Measurements from ENCODE around the gene PHACTR3. TPM values are rescaled to one million over a fixed set of nuclear protein-coding genes. Genes with fewer than 3 reads are reported as not detected.

Gene PHACTR3
- total RNA-seq, 6 experiments from 2014 or later: 0.12 to 0.35 (median 0.23) TPM; not detected in 2

DNA sequence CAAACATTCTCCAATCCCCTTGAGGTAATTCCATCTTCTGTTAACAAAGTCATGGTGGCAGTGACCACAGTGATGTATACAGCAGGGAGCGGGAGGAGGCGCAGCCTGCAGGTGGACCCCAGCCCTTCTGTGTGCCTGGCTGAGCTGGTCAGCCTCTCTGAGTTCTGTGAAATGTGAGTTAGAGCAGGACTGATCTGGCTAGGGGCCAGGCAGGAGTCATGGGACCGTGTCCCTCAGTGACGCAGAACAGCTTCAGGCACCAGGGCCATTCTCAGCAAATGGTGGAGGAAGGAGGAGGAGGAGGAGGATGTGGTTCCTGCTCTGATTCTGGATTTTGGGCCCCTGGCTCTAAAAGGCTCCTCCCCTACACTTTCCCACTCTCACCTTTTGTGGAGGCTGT is 6.9 kb downstream of the PHACTR3 start:
- no peak for DNase-seq
- no peak for ATAC-seq

DNA sequence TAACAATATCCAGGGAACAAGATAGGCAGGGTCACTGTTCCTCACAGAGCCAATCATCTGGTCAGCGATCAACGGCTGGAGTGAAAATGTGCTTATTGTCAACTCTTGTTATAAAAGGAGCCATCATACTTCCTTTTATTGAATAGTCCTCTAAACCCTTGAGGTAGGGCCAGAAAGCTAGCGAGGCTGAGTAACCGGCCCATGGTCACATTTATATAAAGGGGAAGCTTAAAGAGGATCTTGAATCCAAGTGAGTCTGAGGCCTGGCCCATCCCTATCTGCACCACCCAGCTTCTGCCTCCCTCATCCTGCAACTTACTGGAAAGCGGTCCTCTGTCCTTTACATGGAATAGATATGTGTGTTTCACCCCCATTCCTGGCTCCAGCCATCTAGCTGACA is 9.5 kb downstream of the PHACTR3 start:
- DNase-seq (peak in 1 of 3 donors; percentile 7), ATAC-seq (no peak)
- no peaks in the 10 kb centered on the region for H3K9me3 ChIP-seq
- no peak for TF ChIP-seq POLR2A (IDR thresholded peaks at IDR 0.05)
- TF ChIP-seq, protein P1, sequence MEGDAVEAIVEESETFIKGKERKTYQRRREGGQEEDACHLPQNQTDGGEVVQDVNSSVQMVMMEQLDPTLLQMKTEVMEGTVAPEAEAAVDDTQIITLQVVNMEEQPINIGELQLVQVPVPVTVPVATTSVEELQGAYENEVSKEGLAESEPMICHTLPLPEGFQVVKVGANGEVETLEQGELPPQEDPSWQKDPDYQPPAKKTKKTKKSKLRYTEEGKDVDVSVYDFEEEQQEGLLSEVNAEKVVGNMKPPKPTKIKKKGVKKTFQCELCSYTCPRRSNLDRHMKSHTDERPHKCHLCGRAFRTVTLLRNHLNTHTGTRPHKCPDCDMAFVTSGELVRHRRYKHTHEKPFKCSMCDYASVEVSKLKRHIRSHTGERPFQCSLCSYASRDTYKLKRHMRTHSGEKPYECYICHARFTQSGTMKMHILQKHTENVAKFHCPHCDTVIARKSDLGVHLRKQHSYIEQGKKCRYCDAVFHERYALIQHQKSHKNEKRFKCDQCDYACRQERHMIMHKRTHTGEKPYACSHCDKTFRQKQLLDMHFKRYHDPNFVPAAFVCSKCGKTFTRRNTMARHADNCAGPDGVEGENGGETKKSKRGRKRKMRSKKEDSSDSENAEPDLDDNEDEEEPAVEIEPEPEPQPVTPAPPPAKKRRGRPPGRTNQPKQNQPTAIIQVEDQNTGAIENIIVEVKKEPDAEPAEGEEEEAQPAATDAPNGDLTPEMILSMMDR (IDR thresholded peaks at IDR 0.05): no peak
- no peak overlapping the region for H3K4me3 ChIP-seq
- H3K27me3 ChIP-seq: no peaks in the 10 kb centered on the region
- 60% methylated on average over 5 of the region's 5 CpGs for WGBS (ENCODE audit: insufficient coverage, low coverage, low lambda C conversion rate, missing lambda C conversion rate)
- H3K36me3 ChIP-seq: no peaks in the 10 kb centered on the region
- intact Hi-C loops (cut with DNase I): no loop called here
- H3K4me1 ChIP-seq: no peaks in the 10 kb centered on the region
- H3K27ac ChIP-seq: no peak overlapping the region

More for the DNA sequence above, 6.9 kb downstream of the PHACTR3 start:
- H3K36me3 ChIP-seq: no peaks in the 10 kb centered on the region
- TF ChIP-seq, protein P1 (IDR thresholded peaks at IDR 0.05): no peak
- TF ChIP-seq POLR2A (IDR thresholded peaks at IDR 0.05): no peak
- H3K4me1 ChIP-seq: no peaks in the 10 kb centered on the region
- no CpG with 5 or more reads among the region's 4 CpGs for WGBS (ENCODE audit: insufficient coverage, low coverage, low lambda C conversion rate, missing lambda C conversion rate)
- intact Hi-C loops (cut with DNase I): no loop called here
- H3K9me3 ChIP-seq: no peaks in the 10 kb centered on the region
- H3K4me3 ChIP-seq: no peak overlapping the region
- H3K27me3 ChIP-seq: no peaks in the 10 kb centered on the region
- H3K27ac ChIP-seq: no peak overlapping the region

DNA sequence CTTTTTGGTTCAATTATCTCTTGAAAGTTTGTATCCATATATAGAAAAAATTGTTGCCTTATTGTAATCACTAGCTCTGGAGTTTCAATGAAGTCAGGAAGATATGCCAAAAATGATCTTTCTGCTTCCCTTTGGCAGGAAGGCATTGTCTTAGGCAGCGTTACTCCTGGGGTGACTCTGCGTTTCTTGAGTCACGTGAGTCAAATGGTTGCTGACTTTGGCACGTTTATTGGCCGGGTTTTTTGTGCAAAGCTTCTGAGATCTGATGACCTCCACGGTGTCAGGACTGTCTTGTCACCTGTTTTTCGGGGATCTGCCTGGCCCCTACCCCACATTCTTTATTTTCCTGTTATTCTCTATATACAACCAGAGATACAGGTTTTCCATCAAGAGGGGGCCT is 10.4 kb downstream of the PHACTR3 start:
- TF ChIP-seq POLR2A (IDR thresholded peaks at IDR 0.05): no peak
- TF ChIP-seq, protein P1 (IDR thresholded peaks at IDR 0.05): no peak
- DNase-seq: no peak
- H3K4me3 ChIP-seq: no peak overlapping the region
- no peak for ATAC-seq
- no peaks in the 10 kb centered on the region for H3K27me3 ChIP-seq
- 50% methylated on average over 7 of the region's 7 CpGs for WGBS (ENCODE audit: insufficient coverage, low coverage, low lambda C conversion rate, missing lambda C conversion rate)
- no peaks in the 10 kb centered on the region for H3K4me1 ChIP-seq
- no peak overlapping the region for H3K27ac ChIP-seq
- H3K36me3 ChIP-seq: no peaks in the 10 kb centered on the region
- no peaks in the 10 kb centered on the region for H3K9me3 ChIP-seq
- intact Hi-C loops (cut with DNase I): no loop called here

DNA sequence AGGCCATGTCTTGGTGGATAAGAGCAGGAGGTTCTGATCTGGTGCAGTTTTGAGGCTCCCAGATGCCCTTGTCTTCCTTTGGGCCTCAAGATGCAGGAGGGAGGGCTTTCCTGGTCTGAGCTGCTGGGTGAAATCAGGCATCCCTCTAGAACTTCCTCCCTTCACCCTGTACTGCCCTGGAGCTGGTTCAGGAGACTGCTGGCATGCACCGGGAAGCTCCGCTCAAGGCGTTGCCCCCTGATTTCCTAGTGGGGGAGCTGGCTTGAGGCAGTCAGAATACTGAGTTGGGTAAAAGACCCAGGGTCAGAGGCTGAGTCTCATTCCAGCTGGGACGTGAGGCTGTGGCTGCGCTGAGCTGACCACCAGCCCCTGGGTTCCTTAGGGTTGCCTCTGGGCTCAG is 12.0 kb downstream of the PHACTR3 start:
- WGBS (ENCODE audit: insufficient coverage, low coverage, low lambda C conversion rate, missing lambda C conversion rate): 67% methylated on average over 1 of the region's 5 CpGs
- DNase-seq: no peak
- H3K9me3 ChIP-seq: no peaks in the 10 kb centered on the region
- no peaks in the 10 kb centered on the region for H3K36me3 ChIP-seq
- H3K27ac ChIP-seq: no peak overlapping the region
- H3K4me3 ChIP-seq: no peak overlapping the region
- TF ChIP-seq, protein P1 (IDR thresholded peaks at IDR 0.05): no peak
- no peak for TF ChIP-seq POLR2A (IDR thresholded peaks at IDR 0.05)
- intact Hi-C loops (cut with DNase I): no loop called here
- no peak for ATAC-seq
- H3K27me3 ChIP-seq: no peaks in the 10 kb centered on the region
- H3K4me1 ChIP-seq: no peaks in the 10 kb centered on the region

DNA sequence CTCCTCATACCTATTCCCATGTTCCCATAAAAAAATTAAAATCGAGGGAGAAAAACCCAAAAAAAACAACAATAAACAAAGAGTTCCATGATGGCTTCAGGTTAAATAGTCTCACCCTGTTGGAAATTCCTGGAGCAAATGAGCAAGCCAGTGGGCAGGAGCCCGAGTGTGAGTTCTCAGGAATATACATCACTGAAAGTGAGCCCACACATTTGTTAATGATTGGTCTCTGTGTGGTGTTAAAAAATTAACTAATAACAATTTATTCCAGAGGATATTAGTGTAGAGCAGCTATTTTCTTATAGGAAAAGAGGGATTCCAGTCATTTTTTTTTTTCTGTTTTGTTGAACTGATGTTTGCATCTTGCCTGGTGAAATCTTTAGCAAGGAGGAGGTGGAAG is 12.9 kb downstream of the PHACTR3 start:
- 26% methylated on average over 2 of the region's 2 CpGs for WGBS (ENCODE audit: insufficient coverage, low coverage, low lambda C conversion rate, missing lambda C conversion rate)
- H3K27me3 ChIP-seq: no peaks in the 10 kb centered on the region
- TF ChIP-seq, protein P1 (IDR thresholded peaks at IDR 0.05): no peak
- TF ChIP-seq POLR2A (IDR thresholded peaks at IDR 0.05): no peak
- no peaks in the 10 kb centered on the region for H3K9me3 ChIP-seq
- no peaks in the 10 kb centered on the region for H3K4me1 ChIP-seq
- H3K4me3 ChIP-seq: no peak overlapping the region
- intact Hi-C loops (cut with DNase I): no loop called here
- DNase-seq (no peak), ATAC-seq (no peak)
- H3K36me3 ChIP-seq: no peaks in the 10 kb centered on the region
- no peak overlapping the region for H3K27ac ChIP-seq

Measured in right lobe of liver (tissue), 6 donors.